Stimulated activated CD4-positive, alpha-beta T cell treated with anti-CD3 and anti-CD28 coated beads, Interleukin-12 subunit alpha, Interleukin-12 subunit beta, amount 100 ng/mL, for 24 hours (primary cell): ENCODE results near the gene AXIN2.
"Not testable (repeated sequence)": the region's sequence is repeated elsewhere in the genome, so short reads cannot be mapped to it uniquely, and the experiment has no call there.

Source experiments
- DNase-seq, 2 experiments: peaks; one replicate each; pipeline ENCODE4 v3.0.0-alpha.2; 2020; ENCODE audit warnings: low read depth in 2 of 2

The AXIN2 gene

GRCh38 chr17:65522751-65523404, 38.6 kb downstream of the AXIN2 start:
- DNase-seq = no peak

- DNase-seq = no peak
These were observed 42.0 kb downstream of the AXIN2 start for GRCh38 chr17:65519462-65519861.

DNA sequence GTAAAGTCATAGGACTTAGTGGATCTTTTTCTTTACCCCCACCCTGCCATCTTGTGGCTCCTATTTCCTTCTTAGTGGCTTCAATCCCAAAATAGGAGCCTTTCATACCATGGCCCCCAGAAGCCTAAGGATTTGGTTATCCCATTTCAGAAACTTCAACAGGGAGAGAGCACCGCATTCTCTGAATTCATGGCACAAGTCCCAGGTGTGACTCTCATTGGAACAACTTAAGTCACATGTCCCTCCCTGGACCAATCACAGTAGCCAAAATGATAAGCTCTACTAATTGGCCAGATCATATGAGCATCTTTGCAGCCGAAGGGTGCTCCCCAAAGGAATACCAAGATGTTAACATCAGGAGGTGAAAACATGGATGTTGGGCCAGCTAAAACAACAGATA, 43.2 kb downstream of the AXIN2 start:
- no peak for DNase-seq

DNA sequence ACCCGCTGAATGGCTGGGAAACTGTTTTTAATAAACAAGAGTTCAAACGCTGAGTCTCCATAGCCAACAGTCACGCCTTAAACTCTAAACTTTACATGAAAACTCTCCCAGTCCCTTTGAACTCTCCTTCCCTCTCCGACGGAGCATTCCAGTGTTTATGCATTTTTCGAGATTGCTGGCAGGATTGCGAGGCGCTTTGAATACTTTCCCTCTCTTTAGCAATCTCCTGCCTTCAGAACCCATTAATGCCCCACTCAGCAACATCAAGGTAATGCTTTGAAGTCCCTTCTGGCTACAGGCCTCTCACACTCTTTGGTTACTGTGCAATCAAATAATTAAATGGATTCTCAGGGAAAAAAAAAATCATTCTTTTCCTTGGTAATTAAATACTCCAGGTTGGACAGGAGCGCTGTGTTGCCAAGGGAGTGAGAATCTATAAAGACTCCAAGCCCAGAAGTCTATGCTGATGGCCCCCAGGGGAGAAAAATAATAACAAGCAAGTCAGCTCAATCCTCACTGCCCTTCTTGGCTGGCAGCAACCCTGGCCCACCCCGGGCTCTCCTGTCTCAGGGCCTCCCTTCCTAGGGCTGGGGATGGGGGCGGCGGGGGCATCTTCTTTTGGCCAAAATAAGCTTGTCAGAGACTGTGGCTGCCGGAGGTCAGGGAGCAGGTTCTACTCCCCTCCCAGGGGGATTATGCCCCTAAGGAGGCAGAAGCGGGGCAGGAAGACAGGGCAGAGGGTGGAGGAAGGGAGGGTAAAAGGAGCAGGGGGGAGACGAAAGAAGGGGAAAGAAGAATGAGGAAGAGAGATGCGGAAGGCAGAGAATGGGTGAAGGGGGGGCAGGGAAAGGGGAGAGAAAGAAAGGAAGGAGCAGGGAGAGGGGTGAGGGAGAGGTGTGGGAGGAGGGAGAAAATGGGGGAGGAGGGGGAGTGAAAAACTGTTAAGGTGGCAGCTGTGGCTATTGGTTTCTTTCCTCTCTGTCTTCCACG, 45.2 kb downstream of the AXIN2 start:
- no peak for DNase-seq

DNA sequence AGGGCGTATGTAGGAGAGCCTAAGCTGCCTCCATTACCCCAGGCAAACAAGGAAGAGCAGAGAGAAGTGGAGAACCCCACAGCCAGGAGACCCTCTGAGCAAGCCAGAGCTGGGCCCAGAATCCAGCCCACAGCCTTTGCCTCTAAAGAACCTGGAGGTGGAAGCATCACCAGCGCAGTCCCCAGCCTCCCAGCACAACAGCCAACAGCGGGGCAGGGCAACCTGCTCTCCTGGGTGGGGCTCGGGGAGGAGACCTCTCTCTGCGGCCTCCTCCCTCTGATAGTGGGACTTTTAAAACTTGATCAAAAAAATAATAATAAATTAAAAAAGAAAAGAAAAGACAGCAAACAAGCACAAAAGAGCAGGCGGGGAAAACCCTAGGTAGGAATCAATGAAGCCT, 45.9 kb downstream of the AXIN2 start:
- DNase-seq = no peak

DNA sequence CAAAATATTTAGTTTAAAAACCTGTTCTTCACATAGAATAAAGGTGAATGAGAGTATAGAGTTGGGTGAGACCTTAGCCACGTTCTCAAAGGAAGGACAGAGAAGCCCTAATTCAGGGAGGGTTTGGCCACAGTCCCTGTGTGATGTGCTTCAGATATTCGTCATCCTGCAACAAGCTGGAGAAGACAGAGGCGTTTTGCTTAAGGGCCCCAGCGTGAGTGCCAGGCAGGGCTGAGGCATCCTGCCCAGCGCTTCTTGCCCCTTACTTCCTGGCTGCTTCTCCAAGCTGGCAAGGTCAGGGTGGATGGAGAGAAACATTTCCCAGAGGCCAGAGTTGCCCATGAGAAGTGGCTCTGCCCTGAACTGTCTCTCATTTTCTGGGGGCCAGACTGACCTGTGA, 46.9 kb downstream of the AXIN2 start:
- no peak for DNase-seq

DNA sequence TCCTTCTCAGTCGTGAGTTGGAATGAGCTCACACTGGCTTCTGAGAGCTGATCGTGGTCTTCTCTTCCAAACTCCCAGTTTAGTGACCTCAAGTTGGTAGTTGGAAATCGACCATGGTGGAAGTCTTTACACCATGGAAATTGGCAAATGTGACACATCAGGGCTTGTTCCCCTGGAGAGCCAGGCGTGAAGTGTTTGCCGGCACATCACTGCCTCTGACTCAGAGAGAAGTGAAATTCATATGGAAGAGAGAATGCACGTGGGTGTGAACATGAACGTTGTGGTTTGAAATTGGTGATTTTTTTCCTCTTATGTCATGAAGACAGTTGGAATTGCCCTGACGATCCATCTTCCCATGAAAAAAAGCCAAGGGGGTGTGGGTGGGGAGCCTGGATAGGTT, 47.4 kb downstream of the AXIN2 start:
- peak in 1 of 2 experiments; percentile 34 for DNase-seq

- no peak for DNase-seq
These were observed 50.1 kb downstream of the AXIN2 start for GRCh38 chr17:65511316-65511715.

GRCh38 chr17:65509032-65509431, 52.4 kb downstream of the AXIN2 start:
- no peak for DNase-seq

- DNase-seq = not testable (repeated sequence)
These were observed 56.8 kb downstream of the AXIN2 start for GRCh38 chr17:65504673-65505072.

- no peak for DNase-seq
These were observed 57.3 kb downstream of the AXIN2 start for GRCh38 chr17:65504141-65504540.

DNA sequence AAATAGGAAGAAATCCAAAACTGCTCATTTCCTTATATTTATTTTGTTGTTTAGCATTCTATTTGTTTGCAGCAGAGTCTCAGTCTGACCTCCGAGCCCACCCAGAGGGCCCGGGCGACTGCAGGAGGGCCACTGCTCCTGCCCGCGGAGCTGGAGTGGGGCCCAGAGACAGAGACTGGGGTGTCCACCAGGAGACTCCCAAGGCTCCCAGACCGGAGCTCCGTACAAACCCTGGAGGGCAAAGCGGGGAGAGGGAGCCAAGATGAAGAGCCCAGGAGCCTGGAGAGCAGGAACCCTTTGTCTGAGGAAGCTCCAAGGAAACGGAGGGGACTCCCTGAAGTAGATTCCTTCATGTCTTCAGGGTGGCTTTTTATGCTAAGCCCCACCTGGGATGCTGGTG, 57.9 kb downstream of the AXIN2 start:
- no peak for DNase-seq

DNA sequence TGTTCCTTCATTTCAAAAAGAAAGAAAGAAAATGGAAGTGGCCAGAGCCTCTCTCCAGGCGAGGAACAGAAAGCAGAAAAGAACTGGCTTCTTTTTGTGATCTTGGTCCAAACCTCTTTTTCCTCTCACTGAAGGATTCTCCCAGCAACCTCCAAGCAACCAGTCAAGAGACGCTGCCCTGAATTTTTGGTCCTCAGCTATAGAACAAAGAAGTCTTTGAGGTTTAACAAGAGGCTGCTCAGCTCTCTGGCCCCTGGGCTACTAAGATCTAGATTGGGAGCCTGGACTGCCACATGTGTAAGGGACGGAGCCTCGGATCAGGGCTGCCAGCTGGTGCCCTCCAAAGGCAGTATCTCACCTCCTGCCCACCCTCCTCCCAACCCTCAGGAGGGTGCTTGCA, 62.6 kb downstream of the AXIN2 start:
- DNase-seq = no peak

DNA sequence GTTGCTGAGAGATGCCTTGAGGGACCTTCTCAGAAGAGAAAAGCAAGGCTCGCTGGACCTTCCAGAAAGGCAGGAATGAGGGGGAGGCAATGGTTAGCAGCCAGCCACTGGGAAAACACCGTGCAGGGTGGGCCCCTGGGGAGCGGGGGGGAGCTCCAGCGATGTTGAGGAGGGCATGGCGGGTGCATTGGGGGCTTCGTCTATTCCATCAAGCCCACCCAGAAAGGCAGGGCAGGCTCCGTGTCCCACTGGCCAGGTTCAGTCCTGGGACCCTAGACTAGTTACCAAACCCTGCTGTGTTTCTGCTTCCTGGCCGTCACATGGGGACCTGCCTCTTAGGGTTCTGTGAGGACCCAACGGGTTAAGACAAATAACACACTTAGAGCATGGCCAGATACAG, 64.6 kb downstream of the AXIN2 start:
- no peak for DNase-seq

GRCh38 chr17:65495122-65496055, 66.1 kb downstream of the AXIN2 start:
- peak in 1 of 2 experiments; percentile 8 for DNase-seq

DNA sequence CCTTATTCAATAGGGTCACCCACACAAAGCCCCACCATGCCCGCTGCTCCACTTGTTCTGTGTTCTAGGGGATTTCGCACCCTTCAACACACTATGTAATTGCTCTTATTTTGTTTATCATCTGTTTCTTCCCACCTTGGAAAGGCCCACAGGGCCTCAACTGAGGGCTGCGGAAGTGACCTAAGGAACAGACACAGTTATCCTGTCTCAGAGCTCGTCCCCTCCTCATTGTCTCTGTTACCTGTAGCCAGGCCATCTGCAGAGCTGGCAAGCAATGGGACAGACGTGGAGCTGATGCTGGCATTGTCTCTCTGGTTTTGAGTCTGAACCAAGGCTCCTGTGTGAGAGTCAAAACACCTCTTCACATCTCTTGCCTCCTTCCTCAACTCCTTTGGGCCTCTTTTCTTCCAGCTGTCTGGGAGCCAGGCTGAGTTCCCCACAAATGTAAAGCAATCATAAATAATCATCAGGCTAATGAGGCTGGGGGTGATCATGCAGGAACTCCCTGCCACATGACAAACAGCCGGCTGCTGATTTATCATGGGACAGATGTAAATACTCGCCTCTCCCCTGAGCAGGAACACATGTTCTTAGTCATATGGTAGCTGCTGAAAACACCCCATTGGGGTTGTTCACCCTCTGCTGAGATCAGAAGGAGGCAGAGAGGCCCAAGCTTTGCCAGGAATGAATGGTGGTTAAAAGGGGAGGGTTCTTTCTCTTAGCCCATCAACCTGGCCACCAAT, 71.9 kb downstream of the AXIN2 start:
- DNase-seq = no peak

GRCh38 chr17:65488665-65489064, 72.8 kb downstream of the AXIN2 start:
- DNase-seq = no peak

DNA sequence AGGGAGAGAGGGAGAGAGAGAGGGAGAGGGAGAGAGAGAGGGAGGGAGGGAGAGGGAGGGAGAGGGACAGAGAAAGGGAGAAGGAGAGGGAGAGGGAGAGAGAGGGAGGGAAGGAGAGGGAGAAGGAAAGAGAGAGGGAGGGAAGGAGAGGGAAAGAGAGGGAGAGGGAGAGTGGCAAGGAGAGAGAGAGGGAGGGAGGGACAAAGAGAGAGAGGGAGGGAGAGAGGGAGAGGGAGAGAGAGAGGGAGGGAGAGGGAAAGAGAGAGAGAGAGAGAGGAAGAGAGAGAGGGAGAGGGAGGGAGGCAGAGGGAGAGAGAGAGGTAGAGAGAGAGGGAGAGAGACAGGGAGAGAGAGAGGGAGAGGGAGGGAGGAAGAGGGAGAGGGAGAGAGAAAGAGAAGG, 73.5 kb downstream of the AXIN2 start:
- no peak for DNase-seq

DNA sequence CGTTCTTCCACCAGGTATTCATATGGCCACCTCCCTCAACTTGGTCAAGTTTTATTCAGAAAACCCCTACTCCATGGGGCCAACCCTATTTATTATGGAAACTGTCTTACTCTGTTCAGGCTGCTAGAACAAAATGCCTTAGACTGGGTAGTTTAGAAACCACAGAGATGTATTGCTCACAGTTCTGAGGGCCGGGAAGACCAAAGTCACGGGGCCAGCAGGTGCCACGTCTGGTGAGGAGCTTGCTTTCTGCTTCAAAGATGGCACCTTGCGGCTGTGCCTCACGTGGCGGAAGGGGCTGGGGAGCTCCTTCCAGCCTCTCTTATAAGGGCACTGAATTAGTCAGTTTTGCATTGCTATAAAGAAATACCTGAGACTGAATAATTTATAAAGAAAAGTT, 74.3 kb downstream of the AXIN2 start:
- DNase-seq = no peak

DNA sequence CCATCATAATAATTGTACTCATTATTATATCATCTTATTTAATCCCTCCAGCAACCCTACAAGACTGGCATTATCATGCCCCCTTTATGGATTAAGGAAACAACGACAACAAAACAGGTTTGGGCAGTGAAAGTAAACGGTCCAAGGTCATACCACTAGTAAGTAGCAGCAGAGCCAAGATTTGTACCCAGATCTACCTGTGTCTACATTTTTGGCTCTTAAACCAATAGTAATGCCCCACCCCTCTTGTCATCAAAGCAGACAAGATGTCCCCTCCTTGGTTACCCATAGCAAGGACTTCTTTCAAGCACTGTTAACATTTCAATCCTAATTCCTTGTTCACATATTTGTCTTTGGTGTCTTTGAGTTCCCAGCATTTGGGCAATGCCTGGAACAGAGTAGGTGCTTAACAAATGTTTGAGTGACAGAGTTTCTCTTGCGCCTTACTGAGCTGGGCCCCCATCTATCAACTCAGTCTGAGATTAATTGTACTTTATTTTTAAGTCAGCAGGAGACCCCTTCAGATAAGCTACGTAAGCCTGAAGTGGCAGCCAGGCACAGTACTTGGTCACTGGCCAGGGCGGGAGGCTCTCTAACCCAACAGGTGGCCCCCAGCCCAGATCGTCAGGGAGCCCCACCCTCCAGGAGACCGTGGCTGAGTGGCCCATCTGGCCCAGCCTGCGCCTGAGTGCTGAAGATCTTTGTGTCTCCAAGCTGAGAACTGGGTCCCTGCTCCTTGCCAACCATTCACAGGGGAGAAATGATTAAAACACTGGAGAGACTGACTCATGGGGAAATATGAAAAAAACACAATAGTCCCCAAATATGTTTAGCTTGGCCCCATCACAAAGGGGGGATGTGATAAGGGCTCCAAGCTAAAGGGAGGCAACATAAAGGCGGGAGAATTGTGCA, 75.8 kb downstream of the AXIN2 start:
- no peak for DNase-seq
